ENCODE measurements around the gene LCLAT1. TPM values are rescaled to one million over a fixed set of nuclear protein-coding genes. Genes with fewer than 3 reads are reported as not detected.

Gene LCLAT1
- total and polyA plus RNA-seq, 2 of the 4 experiments (the other 2 are of a cell fraction) = 7.5 to 11.5 TPM

DNA sequence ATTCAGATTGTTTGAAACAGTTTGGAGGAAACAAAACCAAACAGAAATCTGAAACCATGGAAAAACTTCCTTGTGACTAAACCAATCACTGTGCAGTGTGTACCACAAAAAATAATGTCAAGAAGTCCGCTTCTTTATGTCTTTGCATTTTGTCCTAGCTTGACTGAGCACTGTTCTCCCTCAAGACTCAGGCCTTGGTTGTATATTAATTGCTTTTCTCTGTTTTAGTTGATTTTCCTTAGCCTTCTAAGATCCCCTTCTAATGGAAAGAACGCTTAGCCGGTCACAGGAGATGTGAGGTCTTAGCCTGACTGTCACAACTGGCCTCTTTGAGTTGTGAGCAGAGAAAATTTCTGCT is 56.6 kb downstream of the LCLAT1 start:
- Histone ChIP-seq H3K27ac (ENCODE audit: insufficient read depth, low read length) (peak overlapping the region; percentile 52; the same call in 1 of the 2 replicates), H4K91ac (ENCODE audit: insufficient read depth, low read depth, low read length) (0 out of 2 replicates have a peak overlapping the region, but pooled peaks have one; percentile 6), H2AK9ac (replicated peaks; ENCODE audit: low read depth, low read length, poor library complexity) (no peak overlapping the region), H3K56ac (ENCODE audit: extremely low read depth, insufficient read depth, low read length) (no peak overlapping the region), H3K36me3 (ENCODE audit: control insufficient read depth, insufficient read depth, low read length) (peaks cover 4% of the 10 kb centered on the region; the same call in 1 of the 2 replicates), H3K18ac (ENCODE audit: low read depth, low read length) (peak overlapping the region; percentile 55; the same call in 1 of the 2 replicates), H3K9me1 (ENCODE audit: insufficient read depth, low read length) (0 out of 2 replicates have a peak, but pooled peaks cover 5% of the 10 kb centered on the region), H3K4me3 (ENCODE audit: insufficient read depth, low read depth, low read length) (no peak overlapping the region), H3K4ac (ENCODE audit: low read depth, low read length) (0 out of 2 replicates have a peak overlapping the region, but pooled peaks have one; percentile 14), H2BK15ac (ENCODE audit: low read depth, low read length) (no peak overlapping the region), H3K9ac (ENCODE audit: low read depth, low read length) (no peak overlapping the region), H3K79me1 (ENCODE audit: low read depth in 1 of 2, low read length in 2 of 2) (peaks cover 18 to 20% of the 10 kb centered on the region in 2 experiments), H3K4me2 (ENCODE audit: low read depth, low read length) (no peak overlapping the region; the same call in 1 of the 2 replicates), H3K23ac (ENCODE audit: low read depth, low read length) (peak overlapping the region; percentile 28; the same call in 1 of the 2 replicates), H3K14ac (replicated peaks; ENCODE audit: low read depth, low read length) (0 out of 2 replicates have a peak overlapping the region, but pooled peaks have one; percentile 7), H4K20me1 (ENCODE audit: insufficient read depth, low read length) (no peaks in the 10 kb centered on the region), H2AK5ac (ENCODE audit: low read depth, low read length) (no peak overlapping the region), H3K27me3 (ENCODE audit: control insufficient read depth, insufficient read depth, low read length) (no peaks in the 10 kb centered on the region), H2BK20ac (ENCODE audit: low read depth, low read length) (0 out of 2 replicates have a peak overlapping the region, but pooled peaks have one; percentile 17), H3K4me1 (ENCODE audit: control insufficient read depth, insufficient read depth, low read length) (peaks cover 7% of the 10 kb centered on the region), H2AFZ (replicated peaks; ENCODE audit: low read length, poor library complexity) (no peak overlapping the region), H3K9me3 (ENCODE audit: control insufficient read depth, insufficient read depth, low read length) (peaks cover 4% of the 10 kb centered on the region), H4K8ac (ENCODE audit: low read depth in 2 of 2, low read length in 2 of 2) (peak overlapping the region in 1 of 2 experiments; percentile 32; a peak in 1 of 4 replicates), H2BK5ac (ENCODE audit: low read depth, low read length, poor library complexity, severe bottlenecking) (no peak overlapping the region), H4K5ac (ENCODE audit: low read depth, low read length) (peak overlapping the region; percentile 72; the same call in 1 of the 2 replicates), H2BK120ac (ENCODE audit: low read depth, low read length) (no peak overlapping the region)
- DNase-seq = no peak
- CTCF ChIA-PET = interaction anchor here (0.6 to 1.0 kb wide), 2 partner anchors 12 to 28 kb away, joined by 3 to 5 read pairs; no protein-coding TSS in a partner anchor
- in situ Hi-C loops (cut with MboI; ENCODE audit: low sequenced_read_pairs) (no loop called here), dilution Hi-C loops (cut with HindIII; ENCODE audit: low sequenced_read_pairs, unreplicated experiment) (no loop called here), intact Hi-C loops (cut with micrococcal nuclease) (no loop called here)
- ATAC-seq (ENCODE audit: low read depth) = peak; percentile 40; the same call in 1 of the 2 replicates
- no TSS peak for BruUV-seq (replicated peaks)
- no peak for TF ChIP-seq MAFK (IDR thresholded peaks at IDR 0.05; ENCODE audit: low read depth, low read length)
- TF ChIP-seq BHLHE40 (IDR thresholded peaks at IDR 0.05; ENCODE audit: low read depth, low read length) = no peak
- TF ChIP-seq, protein P1, sequence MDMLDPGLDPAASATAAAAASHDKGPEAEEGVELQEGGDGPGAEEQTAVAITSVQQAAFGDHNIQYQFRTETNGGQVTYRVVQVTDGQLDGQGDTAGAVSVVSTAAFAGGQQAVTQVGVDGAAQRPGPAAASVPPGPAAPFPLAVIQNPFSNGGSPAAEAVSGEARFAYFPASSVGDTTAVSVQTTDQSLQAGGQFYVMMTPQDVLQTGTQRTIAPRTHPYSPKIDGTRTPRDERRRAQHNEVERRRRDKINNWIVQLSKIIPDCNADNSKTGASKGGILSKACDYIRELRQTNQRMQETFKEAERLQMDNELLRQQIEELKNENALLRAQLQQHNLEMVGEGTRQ (IDR thresholded peaks at IDR 0.05; ENCODE audit: low read depth, low read length) = no peak
- no peak for TF ChIP-seq POLR2A (IDR thresholded peaks at IDR 0.05; ENCODE audit: low read depth, low read length)
- no peak for TF ChIP-seq FOS (IDR thresholded peaks at IDR 0.05; ENCODE audit: low read depth, low read length)
- TF ChIP-seq MAZ (IDR thresholded peaks at IDR 0.05; ENCODE audit: borderline replicate concordance, low read depth, low read length) = no peak
- TF ChIP-seq RFX5 (IDR thresholded peaks at IDR 0.05; ENCODE audit: low read depth, low read length) = no peak
- TF ChIP-seq CEBPB (IDR thresholded peaks at IDR 0.05; ENCODE audit: low read depth, low read length) = no peak
- TF ChIP-seq NFE2L2 (IDR thresholded peaks at IDR 0.05; ENCODE audit: low read depth, low read length) = no peak
- no peak for TF ChIP-seq SMC3 (IDR thresholded peaks at IDR 0.05; ENCODE audit: low read depth, low read length)
- no peak for TF ChIP-seq RAD21 (IDR thresholded peaks at IDR 0.05; ENCODE audit: low read length)
- no CpG with 5 or more reads among the region's 3 CpGs for WGBS, 2 experiments (ENCODE audit: extremely low coverage in 2 of 2, insufficient read length in 1 of 2)
- POLR2A ChIA-PET (ENCODE audit: unreplicated experiment) = no interaction called here
